GM21529 (cell line): ENCODE results near the gene CCL22.
A peak's percentile ranks its signal among the peaks of the same experiment; 100 is the strongest.

Experiments
- ATAC-seq: cut with Tn5 transposase; IDR thresholded peaks from one replicate; pipeline ENCODE4 v1.9.1; 2021; ENCODE audit not compliant: unreplicated experiment

Gene CCL22

DNA sequence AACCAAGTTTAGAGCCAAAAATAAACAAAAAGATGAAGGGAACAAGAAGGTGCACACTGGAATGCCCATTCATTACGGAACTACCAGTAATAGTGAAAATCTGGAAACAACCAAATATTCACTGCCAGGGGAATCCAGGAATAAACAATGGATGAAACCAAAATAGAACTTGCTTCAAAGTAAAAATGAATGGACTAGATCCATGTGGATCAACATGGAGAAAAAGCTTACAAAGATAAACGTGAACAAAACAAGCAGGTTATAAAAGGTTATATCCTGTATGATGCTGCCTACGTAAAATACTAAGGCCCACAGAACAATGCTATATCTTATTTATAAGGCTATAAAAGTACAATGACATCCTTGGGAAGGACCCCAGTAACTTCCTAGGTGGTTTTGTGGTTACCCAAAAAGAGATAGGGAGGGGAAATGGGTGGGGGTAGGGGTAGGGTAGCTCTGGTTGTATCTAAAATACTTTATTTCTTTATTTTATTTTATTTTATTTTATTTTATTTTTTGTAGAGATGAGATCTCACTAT is 12.8 kb upstream of the CCL22 start:
- ATAC-seq = no peak

DNA sequence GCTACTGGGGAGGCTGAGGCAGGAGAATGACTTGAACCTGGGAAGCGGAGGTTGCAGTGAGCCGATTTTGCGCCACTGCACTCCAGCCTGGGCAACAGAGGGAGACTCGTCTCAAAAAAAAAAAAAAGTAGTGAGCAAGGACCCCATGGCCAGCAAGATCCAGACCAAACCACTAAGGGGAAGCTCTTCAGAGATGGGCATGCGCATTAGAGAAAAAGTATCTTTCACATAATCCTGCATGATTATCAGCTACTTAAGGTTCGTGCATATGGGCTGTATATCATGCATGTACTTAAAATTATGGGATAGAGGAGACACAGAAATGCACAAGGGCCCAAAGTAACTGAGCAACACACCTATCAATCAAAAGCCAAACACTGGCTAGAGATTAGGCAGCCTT is 10.7 kb upstream of the CCL22 start:
- no peak for ATAC-seq

DNA sequence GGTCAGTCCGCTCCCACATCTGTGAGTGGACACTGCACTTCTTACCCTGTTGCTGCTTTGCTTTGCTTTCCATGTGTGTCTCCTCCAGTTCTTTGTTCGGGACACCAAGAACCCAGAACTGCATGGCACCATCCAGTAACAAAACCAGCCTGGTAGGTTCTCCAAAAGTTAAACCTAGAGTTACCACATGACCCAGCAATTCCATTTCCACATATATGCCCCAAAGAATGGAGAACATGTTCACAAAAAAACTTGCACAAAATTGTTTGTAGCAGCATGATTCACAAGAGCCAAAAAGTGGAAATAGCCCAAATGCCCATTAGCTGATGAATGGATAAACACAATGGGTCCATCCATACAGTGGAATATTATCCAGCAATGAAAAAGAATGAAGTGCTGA is 10.3 kb upstream of the CCL22 start:
- ATAC-seq = no peak

DNA sequence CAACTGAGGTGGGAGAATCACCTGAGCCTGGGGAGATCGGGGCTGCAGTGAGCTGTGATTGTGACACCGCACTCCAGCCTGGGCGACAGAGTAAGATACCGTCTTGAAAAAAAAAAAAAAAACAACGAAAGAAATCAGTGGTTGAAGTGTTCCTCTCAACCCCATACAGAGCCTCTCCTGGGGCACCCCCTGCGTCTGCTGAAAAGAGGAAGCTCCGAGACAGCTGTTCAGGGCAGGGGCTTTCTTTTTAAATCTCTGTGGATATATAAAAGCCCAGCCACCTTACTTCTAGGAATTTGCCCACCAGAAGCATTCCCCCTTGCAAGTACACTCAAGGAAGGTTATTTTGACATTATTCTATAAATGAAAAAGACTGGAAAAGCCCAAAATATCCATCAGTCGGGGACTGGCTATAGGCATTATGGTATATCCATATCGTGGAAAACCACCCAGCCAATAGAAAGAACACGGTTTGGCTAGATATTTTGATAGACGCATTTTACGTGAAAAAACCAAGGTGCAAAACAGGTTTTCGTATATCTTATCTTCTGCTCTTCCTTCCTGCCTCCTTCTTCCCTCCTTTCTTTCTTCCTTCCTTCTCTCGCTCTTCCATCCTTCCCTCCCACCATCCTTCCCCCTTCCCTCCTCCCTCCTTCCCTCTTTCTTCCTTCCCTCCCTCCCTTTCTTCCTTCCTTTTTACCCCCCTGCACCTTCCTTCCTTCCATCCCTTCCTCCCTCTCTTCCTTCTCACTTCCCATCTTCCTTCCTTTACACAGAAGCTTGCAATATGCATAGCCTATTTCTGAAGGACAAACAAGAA is 9.2 kb upstream of the CCL22 start:
- peak; percentile 96 for ATAC-seq

DNA sequence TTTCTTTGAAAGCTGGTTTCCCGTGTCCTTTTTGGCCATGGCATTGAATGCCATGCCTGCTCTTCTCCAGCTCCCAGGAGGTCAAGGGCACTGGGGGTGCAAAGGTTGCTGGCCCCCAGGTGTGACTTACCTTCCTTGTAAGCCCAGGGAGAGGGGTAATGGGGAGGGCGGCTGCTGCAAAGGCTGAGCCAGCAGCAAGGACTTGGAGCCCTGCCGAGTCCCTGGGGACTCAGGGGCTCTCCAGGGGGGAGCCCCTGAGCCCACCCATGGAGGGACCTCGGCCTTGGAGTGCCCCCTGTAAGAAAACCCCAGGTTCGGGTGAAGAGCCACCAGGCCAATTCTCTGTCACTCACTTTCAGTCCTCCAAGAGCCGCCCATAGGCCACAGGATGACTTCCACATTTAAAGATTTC is 5.9 kb upstream of the CCL22 start:
- no peak for ATAC-seq

DNA sequence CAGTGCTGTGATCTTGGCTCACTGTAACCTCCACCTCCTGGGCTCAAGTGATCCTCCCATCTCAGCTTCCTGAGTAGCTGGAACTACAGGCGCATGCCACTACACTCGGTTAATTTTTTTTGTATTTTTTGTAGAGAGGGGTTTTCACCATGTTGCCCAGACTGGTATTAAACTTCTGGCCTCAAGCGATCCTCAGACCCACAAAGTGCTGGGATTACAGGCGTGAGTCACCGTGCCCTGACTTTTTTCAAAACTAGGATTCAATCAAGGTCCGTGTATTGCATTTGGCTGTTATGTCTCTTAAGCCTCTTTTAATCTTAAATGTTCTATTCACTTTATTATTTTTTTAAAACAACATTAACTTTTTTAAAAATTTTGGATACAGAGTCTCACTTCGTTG is 4.3 kb upstream of the CCL22 start:
- no peak for ATAC-seq

DNA sequence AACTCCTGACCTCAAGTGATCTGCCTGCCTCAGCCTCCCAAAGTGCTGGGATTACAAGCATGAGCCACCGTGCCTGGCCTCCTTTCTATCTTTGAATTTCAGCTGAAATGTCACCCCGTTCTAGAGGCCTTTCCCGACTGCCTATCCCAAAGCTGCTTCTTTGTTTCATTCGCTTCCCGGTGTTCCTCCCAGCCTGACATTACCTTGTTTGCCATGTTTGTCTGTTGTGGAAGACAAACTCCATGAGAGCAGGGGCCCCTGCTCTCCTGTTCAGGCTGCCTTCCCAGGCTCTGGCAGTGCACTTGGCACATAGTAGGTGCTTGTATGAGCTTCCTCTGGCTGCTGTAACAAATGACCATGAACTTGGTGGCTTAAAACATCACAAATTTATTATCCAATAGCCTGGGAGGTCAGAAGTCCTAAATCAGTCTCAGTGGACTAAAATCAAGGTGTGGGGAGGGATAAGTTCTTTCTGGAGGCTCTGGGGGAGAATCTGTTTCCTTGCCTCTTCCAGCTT is 2.6 kb upstream of the CCL22 start:
- no peak for ATAC-seq

DNA sequence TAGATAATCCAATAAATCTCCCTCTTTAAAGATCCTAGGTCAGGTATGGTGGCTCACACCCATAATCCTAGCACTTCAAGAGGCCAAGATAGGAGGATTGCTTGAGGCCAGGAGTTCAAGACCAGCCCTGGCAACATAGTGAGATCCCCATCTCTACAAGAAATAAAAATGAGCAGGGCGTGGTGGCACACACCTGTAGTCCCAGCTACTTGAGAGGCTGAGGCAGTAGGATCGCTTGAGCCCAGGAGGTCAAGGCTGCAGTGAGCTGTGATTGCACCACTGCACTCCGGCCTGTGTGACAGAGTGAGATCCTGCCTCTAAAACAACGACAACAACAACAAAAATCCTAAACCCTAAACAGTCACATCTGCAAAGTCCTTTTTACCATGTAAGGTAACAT is 2.0 kb upstream of the CCL22 start:
- no peak for ATAC-seq

DNA sequence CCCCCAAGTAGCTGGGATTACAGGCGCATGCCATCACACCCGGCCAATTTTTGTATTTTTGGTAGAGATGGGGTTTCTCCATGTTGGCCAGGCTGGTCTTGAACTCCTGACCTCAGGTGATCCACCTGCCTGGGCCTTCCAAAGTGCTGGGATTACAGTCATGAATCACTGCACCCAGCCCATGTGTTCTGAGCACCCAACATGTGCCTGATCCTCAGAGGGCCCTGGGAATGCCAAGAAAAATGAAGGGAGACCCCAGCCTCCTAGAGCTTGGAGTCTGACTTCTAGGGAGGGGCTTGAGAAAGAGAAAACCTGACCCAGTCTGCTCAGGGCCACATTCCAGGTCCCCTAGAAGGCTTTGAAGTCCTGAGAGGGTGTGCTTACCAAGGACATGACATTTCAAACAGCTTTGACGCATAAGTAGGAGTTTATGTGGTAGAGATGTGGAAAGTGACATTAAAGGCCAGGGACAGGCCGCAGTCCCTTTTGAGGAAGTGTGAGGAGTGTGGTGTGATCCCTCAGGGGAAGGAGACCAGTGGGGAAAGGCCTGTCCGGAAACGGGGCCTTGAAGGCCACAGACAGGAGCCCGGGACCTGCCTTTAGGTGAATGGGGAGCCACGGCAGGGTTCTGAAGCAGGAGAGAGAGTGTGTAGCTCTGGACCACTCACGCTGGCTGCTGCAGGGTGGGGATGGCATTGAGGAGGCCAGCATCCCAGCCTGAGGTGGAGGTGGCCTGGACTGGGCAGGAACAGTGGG is 1.1 kb upstream of the CCL22 start:
- ATAC-seq = peak; percentile 55

DNA sequence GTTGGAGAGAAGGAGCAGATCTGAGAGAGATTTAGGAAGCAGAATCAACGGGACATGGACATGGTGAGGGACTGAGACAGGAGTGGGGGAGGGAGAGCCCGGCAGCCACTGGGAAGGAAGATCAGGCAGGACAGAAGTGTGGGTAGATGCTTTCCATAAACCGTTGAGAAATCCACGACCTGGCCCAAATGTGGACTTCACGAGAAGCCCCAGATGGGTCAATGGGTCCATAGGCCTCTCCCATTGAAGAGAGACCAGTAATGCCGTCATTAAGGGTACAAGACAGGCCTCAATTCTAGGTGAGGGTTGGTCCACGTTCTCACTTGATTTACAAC is 530 bp upstream of the CCL22 start:
- peak; percentile 7 for ATAC-seq

DNA sequence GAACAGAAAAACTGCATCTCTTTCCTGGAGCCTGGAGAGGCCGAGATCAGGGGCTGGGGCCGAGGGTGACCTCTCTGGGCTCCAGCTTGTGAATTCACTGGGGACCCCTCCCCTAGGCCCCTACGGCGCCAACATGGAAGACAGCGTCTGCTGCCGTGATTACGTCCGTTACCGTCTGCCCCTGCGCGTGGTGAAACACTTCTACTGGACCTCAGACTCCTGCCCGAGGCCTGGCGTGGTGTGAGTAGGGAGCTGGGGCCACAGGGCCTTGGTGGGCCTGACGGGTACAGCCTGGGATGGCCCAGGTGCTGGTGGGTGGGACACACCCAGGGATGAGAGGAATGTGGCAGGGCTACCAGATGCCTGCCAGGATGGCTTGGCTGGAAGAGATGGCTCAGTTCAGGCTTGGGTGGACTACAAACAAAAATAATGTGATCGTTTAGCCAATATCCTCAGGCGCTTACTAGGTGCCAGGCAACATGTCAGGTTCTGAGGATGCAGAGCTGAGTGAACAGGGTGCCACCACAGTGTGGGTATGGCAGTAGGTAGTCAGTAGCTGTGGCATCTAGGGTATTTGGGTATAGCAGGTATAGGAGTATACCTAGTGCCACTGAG is 1.8 kb downstream of the CCL22 start:
- ATAC-seq = no peak

DNA sequence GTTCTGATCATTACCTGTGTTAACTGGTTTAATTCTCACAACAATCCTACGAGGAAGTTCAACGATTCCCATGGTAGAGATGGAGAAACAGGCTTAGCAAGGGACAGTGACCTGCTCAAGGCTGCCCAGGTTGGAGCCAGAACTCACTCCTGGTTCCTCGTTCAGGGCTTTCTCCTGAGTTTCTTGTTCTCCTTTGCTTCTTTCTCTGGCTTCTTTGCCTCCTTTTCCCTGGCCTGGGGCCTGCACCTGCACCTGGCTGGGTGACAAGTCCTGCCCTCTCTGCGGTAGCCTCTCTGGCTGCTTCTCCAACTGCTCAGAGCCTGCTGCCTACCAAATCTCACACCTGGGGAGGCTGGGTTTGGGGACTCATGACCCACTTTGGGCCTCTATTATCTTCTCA is 2.8 kb downstream of the CCL22 start:
- no peak for ATAC-seq

DNA sequence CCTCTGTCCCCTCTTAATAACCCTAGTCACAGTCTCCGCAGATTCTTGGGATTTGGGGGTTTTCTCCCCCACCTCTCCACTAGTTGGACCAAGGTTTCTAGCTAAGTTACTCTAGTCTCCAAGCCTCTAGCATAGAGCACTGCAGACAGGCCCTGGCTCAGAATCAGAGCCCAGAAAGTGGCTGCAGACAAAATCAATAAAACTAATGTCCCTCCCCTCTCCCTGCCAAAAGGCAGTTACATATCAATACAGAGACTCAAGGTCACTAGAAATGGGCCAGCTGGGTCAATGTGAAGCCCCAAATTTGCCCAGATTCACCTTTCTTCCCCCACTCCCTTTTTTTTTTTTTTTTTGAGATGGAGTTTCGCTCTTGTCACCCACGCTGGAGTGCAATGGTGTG is 5.6 kb downstream of the CCL22 start:
- ATAC-seq = no peak

DNA sequence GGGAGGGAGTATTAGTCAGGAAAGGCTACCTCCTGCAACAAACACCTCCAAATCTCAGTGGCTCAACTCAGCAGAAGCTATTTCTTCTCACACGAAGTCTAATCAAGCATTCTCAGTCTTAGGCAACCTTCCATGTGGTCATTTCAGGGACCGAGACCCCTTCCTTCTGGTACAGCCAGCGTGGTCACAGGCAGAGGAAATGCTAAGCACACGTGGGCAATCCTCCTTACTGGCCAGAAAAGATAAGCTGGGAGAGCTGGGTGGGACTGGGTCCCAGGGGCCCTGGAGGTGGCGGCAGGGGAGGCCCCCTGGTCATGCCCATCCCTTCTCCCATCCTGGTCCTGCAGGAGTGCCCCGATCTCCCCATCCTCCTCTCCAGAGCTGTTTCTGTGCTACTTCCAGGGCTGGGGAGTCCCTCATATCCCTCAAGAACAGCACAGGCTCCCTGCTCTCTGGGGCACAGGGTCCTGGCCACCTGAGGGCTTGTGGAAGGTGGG is 8.0 kb downstream of the CCL22 start:
- no peak for ATAC-seq

DNA sequence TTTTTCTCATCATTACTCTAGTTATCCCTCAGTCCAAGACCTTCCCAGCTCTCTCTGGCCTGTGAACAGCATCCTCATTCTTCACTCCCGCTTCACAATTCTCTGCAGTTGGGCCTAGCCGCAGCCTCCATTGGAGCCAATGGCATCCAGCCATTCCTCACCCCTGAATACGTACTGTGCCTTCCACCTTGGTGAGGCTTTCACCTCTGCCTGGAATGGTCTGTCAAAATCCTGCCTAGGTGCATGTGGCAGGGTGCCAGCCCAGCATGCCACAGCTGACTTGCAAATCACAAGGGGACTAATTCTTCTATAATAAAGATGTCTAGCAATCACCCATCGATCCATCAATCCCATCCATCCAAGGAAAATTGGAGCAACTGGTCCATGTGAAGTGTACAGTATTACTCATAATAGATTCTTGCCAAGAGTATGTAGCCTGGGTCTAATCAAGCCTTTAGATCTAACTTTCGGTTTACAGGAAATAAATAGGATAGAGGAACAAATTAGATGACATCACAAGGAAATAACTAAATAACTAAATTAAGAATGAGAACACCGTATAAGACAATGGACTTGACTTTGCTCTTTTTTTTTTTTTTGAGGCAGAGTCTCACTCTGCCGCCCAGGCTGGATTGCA is 8.7 kb downstream of the CCL22 start:
- no peak for ATAC-seq

DNA sequence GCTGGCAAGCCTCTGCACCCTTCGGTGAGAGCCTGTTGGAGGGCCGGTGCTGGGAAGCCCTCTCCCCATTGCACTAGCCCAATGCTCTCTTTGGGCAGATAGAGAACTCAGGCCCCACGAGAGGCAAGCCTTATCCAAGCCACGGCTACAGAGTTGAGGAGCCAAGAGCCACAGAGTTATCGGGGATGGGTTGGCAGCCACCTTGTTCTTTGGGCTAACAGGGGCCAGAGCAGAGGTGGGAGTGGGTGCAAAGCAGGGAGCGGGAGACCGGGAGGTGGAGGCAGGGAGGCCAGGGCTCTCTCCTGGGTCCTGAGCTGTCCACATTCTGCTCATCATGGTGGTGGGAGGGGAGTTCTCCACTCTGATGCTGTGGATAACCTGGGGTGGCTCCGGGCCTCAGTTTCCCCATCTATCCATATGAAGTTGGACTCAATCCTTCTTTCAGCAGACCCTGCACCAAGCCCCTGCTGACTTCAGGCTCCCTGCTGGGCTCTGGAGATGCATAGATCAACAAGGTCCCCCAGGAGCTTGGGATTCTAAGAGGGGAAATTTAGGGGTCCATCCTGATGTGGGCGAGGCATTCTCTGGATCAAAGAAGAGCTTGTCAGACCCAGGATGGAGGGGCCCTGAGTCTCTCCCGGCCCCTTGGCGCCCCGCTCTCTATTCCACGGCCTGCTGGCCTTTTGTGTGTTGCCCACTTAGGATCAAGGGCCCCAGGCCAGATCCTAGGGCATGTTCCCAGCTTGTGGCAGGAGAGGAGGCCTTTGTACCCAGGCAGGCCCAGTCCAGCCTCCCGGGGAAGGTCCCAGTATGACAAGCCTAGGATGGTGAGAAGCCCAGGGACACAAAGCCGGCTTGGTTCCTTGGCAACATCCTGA is 13.2 kb downstream of the CCL22 start:
- ATAC-seq = no peak

DNA sequence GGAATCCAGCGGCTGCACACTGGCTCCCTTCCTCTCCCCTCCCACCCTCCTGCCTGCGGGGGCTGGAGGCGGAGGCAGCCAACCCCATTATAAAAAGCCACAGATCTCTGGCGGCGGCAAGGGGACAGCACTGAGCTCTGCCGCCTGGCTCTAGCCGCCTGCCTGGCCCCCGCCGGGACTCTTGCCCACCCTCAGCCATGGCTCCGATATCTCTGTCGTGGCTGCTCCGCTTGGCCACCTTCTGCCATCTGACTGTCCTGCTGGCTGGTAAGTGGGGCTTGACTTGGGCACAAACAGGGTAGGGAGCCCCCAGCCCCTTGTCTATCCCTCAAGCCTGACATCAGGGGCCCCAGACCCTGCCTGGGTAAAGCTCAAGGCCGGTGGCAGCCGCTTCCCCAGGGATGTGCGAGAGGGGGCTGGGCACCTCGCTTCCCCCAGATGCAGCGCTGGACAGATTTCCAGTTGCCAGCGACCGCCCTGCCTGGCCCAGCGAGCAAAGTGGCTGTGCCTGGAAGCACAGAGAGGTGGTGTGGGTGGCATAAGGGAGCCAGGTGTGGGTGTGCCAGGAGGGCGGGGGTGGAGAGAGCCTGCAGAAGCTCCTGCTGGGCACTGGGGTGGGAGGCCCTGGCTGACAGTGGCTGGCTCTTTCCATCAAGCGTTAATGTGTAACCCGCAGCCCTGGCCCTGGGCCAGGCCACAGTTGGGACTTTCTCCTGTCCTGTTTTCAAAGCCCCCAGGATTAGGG is 14.0 kb downstream of the CCL22 start, which contains the start of gene CX3CL1:
CX3CL1 (plus strand) TSS at position 119 of the 745 bp plus-strand sequence; CDS start at position 198, 79 bp downstream.
- no peak for ATAC-seq

DNA sequence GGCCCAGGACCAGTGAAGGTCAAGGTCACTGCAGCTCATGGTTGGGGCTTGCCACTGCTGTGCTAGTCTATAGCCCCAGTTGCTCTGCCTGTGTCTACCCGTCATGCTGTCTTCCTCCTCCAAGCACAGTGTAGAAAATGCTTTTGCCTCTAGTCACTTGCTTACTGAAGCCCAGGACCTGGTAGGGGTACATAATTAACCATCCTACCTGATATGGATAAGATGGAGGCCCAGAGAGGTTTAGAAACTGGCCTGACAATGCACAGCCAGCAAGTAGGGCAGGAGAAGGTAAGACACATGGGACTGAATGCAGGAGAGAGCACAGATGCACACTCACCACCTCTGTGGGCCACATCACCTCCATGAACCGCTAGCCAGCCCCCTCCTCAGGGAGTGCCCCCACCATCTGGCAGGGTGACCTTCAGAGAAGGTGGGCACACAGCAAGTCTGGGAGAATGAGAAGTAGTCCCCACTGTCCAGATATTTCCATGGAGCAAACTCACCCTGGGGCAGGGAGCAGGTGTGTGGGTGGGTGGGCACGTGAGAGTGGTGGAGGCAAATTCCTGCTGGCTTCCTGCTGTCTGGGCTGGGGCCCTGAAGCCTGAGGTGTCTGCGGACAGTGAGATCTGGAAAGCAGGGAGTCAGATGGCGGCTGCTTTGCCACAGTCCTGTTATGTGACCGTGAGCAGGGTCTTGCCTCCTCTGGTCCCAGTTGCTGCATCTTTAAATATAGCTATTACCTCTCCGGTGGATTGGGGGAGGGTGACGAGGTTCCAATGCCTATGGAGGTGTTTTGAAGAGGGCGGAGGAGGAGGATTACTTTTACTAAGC is 14.7 kb downstream of the CCL22 start:
- no peak for ATAC-seq
